Measurements from ENCODE around the gene DDB1. TPM values are rescaled to one million over a fixed set of nuclear protein-coding genes. Genes with fewer than 3 reads are reported as not detected.

Gene DDB1
- total RNA-seq, 2 donors from 2014 or later, result 118 to 133 TPM

DNA sequence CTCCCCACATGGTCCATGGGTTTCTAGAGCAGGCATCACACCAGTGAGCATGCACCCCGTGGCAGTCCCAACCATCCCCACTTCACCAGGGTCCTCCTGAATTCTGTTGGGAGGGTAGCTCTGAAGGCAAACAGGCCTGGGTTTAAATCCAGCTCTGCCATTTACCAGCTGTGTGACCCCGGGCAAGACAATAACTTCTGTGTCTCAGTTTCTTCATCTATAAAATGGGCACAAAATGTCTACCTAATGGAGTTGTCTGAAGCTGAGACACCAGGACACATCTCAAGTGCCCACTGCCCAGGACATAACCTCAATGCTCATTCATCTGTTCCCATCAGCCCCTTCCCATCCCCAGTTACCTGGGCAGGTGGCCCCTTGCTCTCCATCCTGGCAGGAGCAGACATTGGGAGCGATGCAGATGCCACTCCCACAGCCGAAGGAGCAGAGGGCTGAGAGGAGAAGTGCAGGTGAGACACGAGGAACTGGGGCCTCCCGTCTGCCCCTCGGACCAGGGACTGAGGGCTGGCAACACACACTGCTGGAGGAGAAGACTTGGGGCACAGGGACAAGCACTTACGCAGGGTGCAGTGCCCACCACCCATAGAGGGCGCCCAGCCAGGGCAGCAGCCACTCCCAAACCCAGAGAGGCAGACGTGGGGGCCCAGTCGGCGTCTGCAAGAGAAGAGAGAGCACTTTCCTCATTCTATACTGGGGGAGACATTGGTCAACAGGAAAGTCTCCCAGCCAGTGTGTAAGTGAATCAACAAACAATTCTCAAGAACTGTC, 41.8 kb downstream of the DDB1 start:
- Histone ChIP-seq H3K4me1 (peaks cover 0 to 25% of the 10 kb centered on the region in 2 donors), H3K9me3 (no peaks in the 10 kb centered on the region), H3K27me3 (no peaks in the 10 kb centered on the region), H3K36me3 (no peaks in the 10 kb centered on the region), H3K4me3 (no peak overlapping the region), H3K27ac (no peak overlapping the region)
- TF ChIP-seq, protein P1, sequence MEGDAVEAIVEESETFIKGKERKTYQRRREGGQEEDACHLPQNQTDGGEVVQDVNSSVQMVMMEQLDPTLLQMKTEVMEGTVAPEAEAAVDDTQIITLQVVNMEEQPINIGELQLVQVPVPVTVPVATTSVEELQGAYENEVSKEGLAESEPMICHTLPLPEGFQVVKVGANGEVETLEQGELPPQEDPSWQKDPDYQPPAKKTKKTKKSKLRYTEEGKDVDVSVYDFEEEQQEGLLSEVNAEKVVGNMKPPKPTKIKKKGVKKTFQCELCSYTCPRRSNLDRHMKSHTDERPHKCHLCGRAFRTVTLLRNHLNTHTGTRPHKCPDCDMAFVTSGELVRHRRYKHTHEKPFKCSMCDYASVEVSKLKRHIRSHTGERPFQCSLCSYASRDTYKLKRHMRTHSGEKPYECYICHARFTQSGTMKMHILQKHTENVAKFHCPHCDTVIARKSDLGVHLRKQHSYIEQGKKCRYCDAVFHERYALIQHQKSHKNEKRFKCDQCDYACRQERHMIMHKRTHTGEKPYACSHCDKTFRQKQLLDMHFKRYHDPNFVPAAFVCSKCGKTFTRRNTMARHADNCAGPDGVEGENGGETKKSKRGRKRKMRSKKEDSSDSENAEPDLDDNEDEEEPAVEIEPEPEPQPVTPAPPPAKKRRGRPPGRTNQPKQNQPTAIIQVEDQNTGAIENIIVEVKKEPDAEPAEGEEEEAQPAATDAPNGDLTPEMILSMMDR (IDR thresholded peaks at IDR 0.05), result no peak
- DNase-seq (ENCODE audit: low spot score), result no peak

DNA sequence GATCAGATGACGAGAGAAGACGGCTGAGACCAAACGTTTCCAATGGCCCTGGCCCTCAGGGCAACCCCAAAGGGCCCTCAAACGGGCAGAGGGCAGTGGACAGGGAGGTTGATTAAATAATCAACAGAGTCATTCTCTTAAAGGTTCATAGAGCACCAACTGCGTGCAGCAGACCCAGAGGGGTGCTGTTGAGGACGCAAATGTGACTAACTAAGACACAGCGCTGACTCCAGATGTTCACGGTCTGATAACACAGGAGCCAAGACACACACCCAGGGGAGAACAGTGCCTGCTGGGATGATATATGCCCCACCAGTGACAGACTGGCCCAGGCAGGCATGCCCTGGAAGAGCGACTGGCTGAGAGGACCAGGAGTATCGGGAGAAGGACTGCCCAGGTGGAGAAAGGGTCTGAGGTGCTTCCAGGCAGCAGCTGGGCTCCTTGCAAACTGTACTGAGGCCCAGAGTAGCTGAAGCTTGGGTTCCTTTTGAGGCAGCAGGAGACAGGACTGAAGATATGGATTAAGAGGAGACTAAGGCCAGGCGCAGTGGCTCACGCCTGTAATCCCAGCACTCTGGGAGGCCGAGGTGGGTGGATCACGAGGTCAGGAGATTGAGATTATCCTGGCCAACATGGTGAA, 45.4 kb downstream of the DDB1 start:
- TF ChIP-seq, protein P1 (IDR thresholded peaks at IDR 0.05), result no peak
- H3K4me3 ChIP-seq, result no peak overlapping the region
- no peak for DNase-seq (ENCODE audit: low spot score)
- H3K9me3 ChIP-seq, result no peaks in the 10 kb centered on the region
- H3K27ac ChIP-seq, result no peak overlapping the region
- H3K4me1 ChIP-seq, result no peaks in the 10 kb centered on the region
- H3K27me3 ChIP-seq, result no peaks in the 10 kb centered on the region
- no peaks in the 10 kb centered on the region for H3K36me3 ChIP-seq

DNA sequence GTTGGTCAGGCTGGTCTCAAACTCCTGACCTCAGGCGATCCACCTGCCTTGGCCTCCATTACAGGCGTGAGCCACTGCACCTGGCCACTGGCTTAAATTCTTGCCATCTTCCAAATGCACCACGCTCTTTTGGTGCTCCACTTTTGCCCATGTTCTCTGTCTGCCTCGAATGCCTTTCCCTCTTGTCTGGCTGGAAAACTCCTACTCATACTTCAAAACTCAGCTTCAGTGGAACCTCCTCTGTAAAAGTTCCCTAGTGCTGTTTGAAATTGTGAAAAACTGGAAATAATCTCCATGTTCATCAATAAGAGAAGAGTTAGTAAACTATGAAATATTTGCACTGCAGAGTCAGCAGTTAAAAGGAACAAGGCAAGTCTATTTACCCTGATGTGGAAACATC, 49.3 kb downstream of the DDB1 start:
- H3K9me3 ChIP-seq, result no peaks in the 10 kb centered on the region
- no peak for DNase-seq (ENCODE audit: low spot score)
- H3K4me1 ChIP-seq, result peaks cover 0 to 7% of the 10 kb centered on the region in 2 donors
- no peak overlapping the region for H3K27ac ChIP-seq
- TF ChIP-seq, protein P1 (IDR thresholded peaks at IDR 0.05), result no peak
- no peak overlapping the region for H3K4me3 ChIP-seq
- H3K27me3 ChIP-seq, result no peaks in the 10 kb centered on the region
- no peaks in the 10 kb centered on the region for H3K36me3 ChIP-seq

DNA sequence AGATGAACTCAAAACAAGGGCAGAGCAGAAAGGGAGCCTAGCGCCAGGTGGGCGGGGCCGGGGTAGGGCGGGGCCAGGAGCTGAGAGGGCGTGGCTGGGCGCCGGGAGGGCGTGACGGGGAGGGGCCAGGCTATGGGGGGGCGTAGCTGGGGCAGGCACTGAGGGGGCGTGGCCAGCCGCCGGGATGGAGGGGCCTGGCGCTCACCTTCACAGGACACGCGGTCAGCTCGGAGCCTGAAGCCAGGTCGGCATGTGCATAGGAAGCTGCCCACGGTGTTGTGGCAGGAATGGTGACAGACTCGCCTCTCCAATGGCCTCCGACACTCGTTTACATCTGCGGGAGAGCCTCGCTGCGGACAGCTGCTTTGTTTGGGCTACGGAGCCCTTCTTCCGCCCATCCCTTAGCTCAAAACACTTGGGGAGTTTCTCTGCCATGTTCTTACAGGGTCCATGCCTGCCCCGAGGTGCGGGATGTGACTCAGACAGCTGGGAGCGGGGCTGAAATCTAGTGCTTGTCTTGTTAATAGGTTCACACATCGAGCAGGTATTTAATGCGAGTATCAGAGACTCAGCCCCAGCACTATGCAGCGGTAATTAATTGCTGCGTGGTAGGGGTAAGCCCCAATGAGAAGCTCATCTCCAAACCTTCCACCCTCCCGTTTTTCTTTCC, 51.2 kb downstream of the DDB1 start:
- Histone ChIP-seq H3K9me3 (no peaks in the 10 kb centered on the region), H3K4me1 (peaks cover 0 to 7% of the 10 kb centered on the region in 2 donors), H3K4me3 (no peak overlapping the region), H3K27ac (no peak overlapping the region), H3K36me3 (no peaks in the 10 kb centered on the region), H3K27me3 (no peaks in the 10 kb centered on the region)
- TF ChIP-seq, protein P1 (IDR thresholded peaks at IDR 0.05), result no peak
- DNase-seq (ENCODE audit: low spot score), result no peak

DNA sequence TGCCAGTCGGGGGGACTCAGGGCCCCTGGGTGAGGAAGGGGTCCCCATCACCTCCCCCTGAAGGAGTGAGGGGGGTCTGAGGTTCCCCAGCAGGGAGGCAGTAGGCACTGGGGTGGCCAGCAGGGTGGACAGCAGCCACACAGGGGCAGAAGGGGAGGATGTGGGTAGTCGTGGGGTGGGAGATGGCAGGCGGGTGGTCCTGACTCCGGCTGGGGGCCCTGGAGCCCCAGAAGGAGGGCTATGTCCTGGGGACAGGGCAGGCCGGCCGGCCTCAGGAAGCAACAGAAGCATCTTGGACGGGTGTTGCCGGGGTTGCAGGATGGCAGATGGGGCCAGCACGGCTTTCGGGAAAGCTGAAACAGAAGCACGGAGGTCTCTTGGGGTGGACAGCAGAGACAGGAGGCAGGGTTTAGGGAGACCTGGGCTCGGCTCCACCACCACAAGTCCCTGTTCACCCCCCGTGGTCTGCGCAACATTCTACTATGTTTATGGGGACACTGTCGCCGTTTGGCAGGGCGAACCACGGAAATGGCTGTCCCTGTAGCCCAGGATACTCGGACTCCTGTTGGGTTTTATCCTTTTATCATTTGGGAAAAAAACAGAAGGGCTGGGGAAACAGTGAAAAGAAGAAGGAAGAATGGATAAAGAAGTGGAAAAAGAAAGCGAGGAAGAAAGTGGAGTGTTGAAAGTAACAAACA, 51.9 kb downstream of the DDB1 start:
- Histone ChIP-seq H3K27ac (no peak overlapping the region), H3K4me1 (peaks cover 0 to 7% of the 10 kb centered on the region in 2 donors), H3K9me3 (no peaks in the 10 kb centered on the region), H3K27me3 (no peaks in the 10 kb centered on the region), H3K4me3 (no peak overlapping the region), H3K36me3 (no peaks in the 10 kb centered on the region)
- TF ChIP-seq, protein P1 (IDR thresholded peaks at IDR 0.05), result no peak
- DNase-seq (ENCODE audit: low spot score), result no peak
